Measurements from ENCODE around the gene CCDC149. TPM values are rescaled to one million over a fixed set of nuclear protein-coding genes. Genes with fewer than 3 reads are reported as not detected.

The CCDC149 gene
- total RNA-seq = 17.2 and 20.6 TPM in 2 replicates
- long read RNA-seq, partial matches to known transcripts = 1 of 10 reads
- long read RNA-seq, other reads (novel, unspliced or antisense) = 6 of 10 reads

GRCh38 chr4:24912252-24913118 lies at the start of gene CCDC149:
CCDC149 (minus strand) TSS chr4:24913042; CDS start chr4:24912864, 178 bp downstream.
- H3K27me3 Mint-ChIP-seq (ENCODE audit: unreplicated experiment) = no peaks in the 10 kb centered on the region
- peaks cover 17% of the 10 kb centered on the region for H3K4me1 Mint-ChIP-seq (ENCODE audit: unreplicated experiment)
- H3K36me3 Mint-ChIP-seq (ENCODE audit: unreplicated experiment) = peaks cover 20% of the 10 kb centered on the region
- TF ChIP-seq, protein P1, sequence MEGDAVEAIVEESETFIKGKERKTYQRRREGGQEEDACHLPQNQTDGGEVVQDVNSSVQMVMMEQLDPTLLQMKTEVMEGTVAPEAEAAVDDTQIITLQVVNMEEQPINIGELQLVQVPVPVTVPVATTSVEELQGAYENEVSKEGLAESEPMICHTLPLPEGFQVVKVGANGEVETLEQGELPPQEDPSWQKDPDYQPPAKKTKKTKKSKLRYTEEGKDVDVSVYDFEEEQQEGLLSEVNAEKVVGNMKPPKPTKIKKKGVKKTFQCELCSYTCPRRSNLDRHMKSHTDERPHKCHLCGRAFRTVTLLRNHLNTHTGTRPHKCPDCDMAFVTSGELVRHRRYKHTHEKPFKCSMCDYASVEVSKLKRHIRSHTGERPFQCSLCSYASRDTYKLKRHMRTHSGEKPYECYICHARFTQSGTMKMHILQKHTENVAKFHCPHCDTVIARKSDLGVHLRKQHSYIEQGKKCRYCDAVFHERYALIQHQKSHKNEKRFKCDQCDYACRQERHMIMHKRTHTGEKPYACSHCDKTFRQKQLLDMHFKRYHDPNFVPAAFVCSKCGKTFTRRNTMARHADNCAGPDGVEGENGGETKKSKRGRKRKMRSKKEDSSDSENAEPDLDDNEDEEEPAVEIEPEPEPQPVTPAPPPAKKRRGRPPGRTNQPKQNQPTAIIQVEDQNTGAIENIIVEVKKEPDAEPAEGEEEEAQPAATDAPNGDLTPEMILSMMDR (IDR thresholded peaks at IDR 0.05) = no peak
- peaks cover 7% of the 10 kb centered on the region for H3K9me3 Mint-ChIP-seq (ENCODE audit: unreplicated experiment)
- DNase-seq (ENCODE audit: extremely low spot score, unreplicated experiment) = peak; percentile 87
- H3K4me3 Mint-ChIP-seq (ENCODE audit: unreplicated experiment) = peak within 1 kb of the TSS; percentile 80
- peak within 1 kb of the TSS; percentile 78 for H3K27ac Mint-ChIP-seq (ENCODE audit: unreplicated experiment)

DNA sequence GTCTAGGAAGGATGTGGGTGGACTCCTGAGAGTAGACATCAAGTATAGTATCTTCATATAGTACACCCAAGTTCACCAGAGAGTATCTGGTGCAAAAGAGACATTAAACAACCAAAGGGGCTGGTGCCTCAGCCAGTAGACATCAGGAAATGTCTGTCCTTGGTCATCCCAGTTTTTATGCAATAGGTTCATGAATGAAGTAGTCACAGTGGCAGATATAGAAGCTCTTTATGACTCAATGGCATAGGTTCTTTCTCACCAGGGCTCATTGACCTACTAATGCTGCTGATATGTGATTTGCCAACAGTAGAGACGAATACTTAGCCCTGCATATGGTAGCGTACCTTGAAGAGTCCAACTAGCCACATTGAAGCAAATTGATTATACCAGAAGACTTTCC lies 45.0 kb upstream of the CCDC149 start:
- Mint-ChIP-seq H3K36me3 (ENCODE audit: unreplicated experiment) (no peaks in the 10 kb centered on the region), H3K4me3 (ENCODE audit: unreplicated experiment) (no peak overlapping the region)

GRCh38 chr4:24956763-24957162 lies 43.9 kb upstream of the CCDC149 start:
- H3K9me3 Mint-ChIP-seq (ENCODE audit: unreplicated experiment) = peaks cover 5% of the 10 kb centered on the region
- H3K27me3 Mint-ChIP-seq (ENCODE audit: unreplicated experiment) = peaks cover 20% of the 10 kb centered on the region
- H3K4me3 Mint-ChIP-seq (ENCODE audit: unreplicated experiment) = no peak overlapping the region
- TF ChIP-seq, protein P1 (IDR thresholded peaks at IDR 0.05) = no peak
- H3K27ac Mint-ChIP-seq (ENCODE audit: unreplicated experiment) = no peak overlapping the region
- no peaks in the 10 kb centered on the region for H3K36me3 Mint-ChIP-seq (ENCODE audit: unreplicated experiment)
- DNase-seq (ENCODE audit: extremely low spot score, unreplicated experiment) = no peak
- no peaks in the 10 kb centered on the region for H3K4me1 Mint-ChIP-seq (ENCODE audit: unreplicated experiment)

More for the DNA sequence above, 45.0 kb upstream of the CCDC149 start:
- no peak for DNase-seq (ENCODE audit: extremely low spot score, unreplicated experiment)
- Mint-ChIP-seq H3K9me3 (ENCODE audit: unreplicated experiment) (peaks cover 5% of the 10 kb centered on the region), H3K27ac (ENCODE audit: unreplicated experiment) (no peak overlapping the region), H3K4me1 (ENCODE audit: unreplicated experiment) (no peaks in the 10 kb centered on the region), H3K27me3 (ENCODE audit: unreplicated experiment) (peaks cover 17% of the 10 kb centered on the region)
- TF ChIP-seq, protein P1 (IDR thresholded peaks at IDR 0.05) = no peak

- Mint-ChIP-seq H3K27me3 (ENCODE audit: unreplicated experiment) (peaks cover 17% of the 10 kb centered on the region), H3K27ac (ENCODE audit: unreplicated experiment) (no peak overlapping the region), H3K9me3 (ENCODE audit: unreplicated experiment) (peaks cover 5% of the 10 kb centered on the region), H3K36me3 (ENCODE audit: unreplicated experiment) (no peaks in the 10 kb centered on the region), H3K4me3 (ENCODE audit: unreplicated experiment) (no peak overlapping the region), H3K4me1 (ENCODE audit: unreplicated experiment) (no peaks in the 10 kb centered on the region)
- TF ChIP-seq, protein P1 (IDR thresholded peaks at IDR 0.05) = no peak
- no peak for DNase-seq (ENCODE audit: extremely low spot score, unreplicated experiment)
Measured at GRCh38 chr4:24956091-24956490, 43.2 kb upstream of the CCDC149 start.

GRCh38 chr4:24952667-24953066 lies 39.8 kb upstream of the CCDC149 start:
- TF ChIP-seq, protein P1 (IDR thresholded peaks at IDR 0.05) = no peak
- Mint-ChIP-seq H3K27me3 (ENCODE audit: unreplicated experiment) (peaks cover 7% of the 10 kb centered on the region), H3K4me3 (ENCODE audit: unreplicated experiment) (no peak overlapping the region), H3K4me1 (ENCODE audit: unreplicated experiment) (no peaks in the 10 kb centered on the region), H3K9me3 (ENCODE audit: unreplicated experiment) (peaks cover 5% of the 10 kb centered on the region), H3K36me3 (ENCODE audit: unreplicated experiment) (no peaks in the 10 kb centered on the region), H3K27ac (ENCODE audit: unreplicated experiment) (no peak overlapping the region)
- DNase-seq (ENCODE audit: extremely low spot score, unreplicated experiment) = no peak

Measured in osteocyte (in vitro differentiated cells).